Suprapubic skin (tissue), 3 donors: ENCODE data around the gene CEP85.

Experiments
- POLR2A ChIP-seq, 2 donors: fragments of 450-650 bp; IDR thresholded peaks; one replicate each; pipeline ENCODE4 v1.6.1; 2017; ENCODE audit warnings: antibody characterized with exemption in 2 of 2, mild to moderate bottlenecking in 2 of 2, moderate library complexity in 2 of 2
- TF ChIP-seq, protein P1 (sequence below), 2 donors: fragments of 200-600 bp in 1 of 2; fragments of 450-650 bp in 1 of 2; sonication (generic) in 1 of 2; IDR thresholded peaks; one replicate each; pipeline ENCODE4 v1.5.1; 2016 to 2019; ENCODE audit warnings: antibody characterized with exemption in 2 of 2, mild to moderate bottlenecking in 1 of 2, moderate library complexity in 1 of 2

GRCh38 chr1:26225033-26225831, 8.8 kb upstream of the CEP85 start:
- TF ChIP-seq, protein P1, sequence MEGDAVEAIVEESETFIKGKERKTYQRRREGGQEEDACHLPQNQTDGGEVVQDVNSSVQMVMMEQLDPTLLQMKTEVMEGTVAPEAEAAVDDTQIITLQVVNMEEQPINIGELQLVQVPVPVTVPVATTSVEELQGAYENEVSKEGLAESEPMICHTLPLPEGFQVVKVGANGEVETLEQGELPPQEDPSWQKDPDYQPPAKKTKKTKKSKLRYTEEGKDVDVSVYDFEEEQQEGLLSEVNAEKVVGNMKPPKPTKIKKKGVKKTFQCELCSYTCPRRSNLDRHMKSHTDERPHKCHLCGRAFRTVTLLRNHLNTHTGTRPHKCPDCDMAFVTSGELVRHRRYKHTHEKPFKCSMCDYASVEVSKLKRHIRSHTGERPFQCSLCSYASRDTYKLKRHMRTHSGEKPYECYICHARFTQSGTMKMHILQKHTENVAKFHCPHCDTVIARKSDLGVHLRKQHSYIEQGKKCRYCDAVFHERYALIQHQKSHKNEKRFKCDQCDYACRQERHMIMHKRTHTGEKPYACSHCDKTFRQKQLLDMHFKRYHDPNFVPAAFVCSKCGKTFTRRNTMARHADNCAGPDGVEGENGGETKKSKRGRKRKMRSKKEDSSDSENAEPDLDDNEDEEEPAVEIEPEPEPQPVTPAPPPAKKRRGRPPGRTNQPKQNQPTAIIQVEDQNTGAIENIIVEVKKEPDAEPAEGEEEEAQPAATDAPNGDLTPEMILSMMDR (IDR thresholded peaks at IDR 0.05), result no peak
- no peak for TF ChIP-seq POLR2A (IDR thresholded peaks at IDR 0.05)
